H9 (cell line): Measurements from ENCODE around the gene PLEKHA7. TPM values are rescaled to one million over a fixed set of nuclear protein-coding genes. Genes with fewer than 3 reads are reported as not detected.

Experiments used
- DNase-seq: peaks from one replicate; pipeline ENCODE4 v3.0.0-alpha.2; 2017
- H2AFZ ChIP-seq: one replicate; pipeline ENCODE4 v1.6.1; 2013; ENCODE audit warnings: mild to moderate bottlenecking, low read length, control low read depth, moderate library complexity
- H2AK5ac ChIP-seq: 2 replicates; pipeline ENCODE4 v1.6.1; 2013; ENCODE audit warnings: low read length, control low read depth, mixed read lengths; ENCODE audit not compliant: insufficient read length
- H2BK120ac ChIP-seq: one replicate; pipeline ENCODE4 v1.6.1; 2013; ENCODE audit warnings: low read depth, mild to moderate bottlenecking, low read length, control low read depth, inconsistent platforms; ENCODE audit not compliant: poor library complexity, severe bottlenecking
- H2BK12ac ChIP-seq: 2 replicates; pipeline ENCODE4 v1.6.1; 2013; ENCODE audit warnings: low read length, control low read depth, mixed read lengths, low read depth; ENCODE audit not compliant: insufficient read length
- H2BK15ac ChIP-seq: 2 replicates; pipeline ENCODE4 v1.6.1; 2013; ENCODE audit warnings: low read depth, low read length, control low read depth
- H2BK20ac ChIP-seq: one replicate; pipeline ENCODE4 v1.6.1; 2013; ENCODE audit warnings: low read depth, mild to moderate bottlenecking, low read length, control low read depth, inconsistent platforms; ENCODE audit not compliant: poor library complexity, severe bottlenecking
- H2BK5ac ChIP-seq: 2 replicates; pipeline ENCODE4 v1.6.1; 2013; ENCODE audit warnings: low read length, control low read depth, mixed read lengths; ENCODE audit not compliant: insufficient read length
- H3K14ac ChIP-seq: 2 replicates; pipeline ENCODE4 v1.6.1; 2013; ENCODE audit warnings: low read length, control low read depth; ENCODE audit not compliant: insufficient read depth
- H3K18ac ChIP-seq: 2 replicates; pipeline ENCODE4 v1.6.1; 2013; ENCODE audit warnings: low read depth, mild to moderate bottlenecking, mixed read lengths, low read length, control low read depth; ENCODE audit not compliant: insufficient read length
- H3K23ac ChIP-seq: 2 replicates; pipeline ENCODE4 v1.6.1; 2013; ENCODE audit warnings: low read length, control low read depth, mixed read lengths, low read depth; ENCODE audit not compliant: insufficient read length
- H3K23me2 ChIP-seq: 2 replicates; pipeline ENCODE4 v1.6.1; 2013; ENCODE audit warnings: low read depth, mild to moderate bottlenecking, mixed read lengths, low read length, control low read depth; ENCODE audit not compliant: insufficient read length, poor library complexity, severe bottlenecking
- H3K27ac ChIP-seq: 2 replicates; pipeline ENCODE4 v1.5.1; 2013; ENCODE audit warnings: low read length, control low read depth, mixed read lengths, low read depth; ENCODE audit not compliant: insufficient read length
- H3K27me3 ChIP-seq: 2 replicates; pipeline ENCODE4 v1.6.1; 2013; ENCODE audit warnings: low read length, control low read depth, inconsistent platforms; ENCODE audit not compliant: insufficient read depth
- H3K4ac ChIP-seq: 2 replicates; pipeline ENCODE4 v1.6.1; 2013; ENCODE audit warnings: low read depth, mild to moderate bottlenecking, control low read depth, inconsistent platforms, low read length, moderate library complexity
- H3K4me1 ChIP-seq: 2 replicates; pipeline ENCODE4 v1.6.1; 2013; ENCODE audit warnings: low read length, control low read depth, inconsistent platforms; ENCODE audit not compliant: insufficient read depth
- H3K4me2 ChIP-seq: 2 replicates; pipeline ENCODE4 v1.6.1; 2013; ENCODE audit warnings: low read length, control low read depth, mixed read lengths; ENCODE audit not compliant: insufficient read length, insufficient read depth
- H3K56ac ChIP-seq: 2 replicates; pipeline ENCODE4 v1.6.1; 2013; ENCODE audit warnings: low read depth, mild to moderate bottlenecking, mixed read lengths, low read length, control low read depth; ENCODE audit not compliant: insufficient read length
- H3K79me1 ChIP-seq: 2 replicates; pipeline ENCODE4 v1.6.1; 2013; ENCODE audit warnings: low read depth, mild to moderate bottlenecking, moderate library complexity, low read length, control low read depth, inconsistent platforms; ENCODE audit not compliant: insufficient read depth, poor library complexity, severe bottlenecking
- H3K79me2 ChIP-seq: 2 replicates; pipeline ENCODE4 v1.6.1; 2013; ENCODE audit warnings: low read length, control low read depth, inconsistent platforms; ENCODE audit not compliant: insufficient read depth
- H3K9ac ChIP-seq: 2 replicates; pipeline ENCODE4 v1.6.1; 2013; ENCODE audit warnings: low read length, control low read depth, mixed read lengths; ENCODE audit not compliant: insufficient read length; ENCODE audit errors: extremely low read depth
- H3K9me3 ChIP-seq: one replicate; pipeline ENCODE4 v1.6.1; 2013; ENCODE audit warnings: low read depth, low read length, inconsistent platforms; ENCODE audit not compliant: control insufficient read depth
- H3T11ph ChIP-seq: one replicate; pipeline ENCODE4 v1.6.1; 2013; ENCODE audit warnings: mild to moderate bottlenecking, low read length, control low read depth, inconsistent platforms
- H4K20me1 ChIP-seq: one replicate; pipeline ENCODE4 v1.6.1; 2013; ENCODE audit not compliant: control insufficient read depth, insufficient read length, insufficient read depth
- H4K5ac ChIP-seq: 2 replicates; pipeline ENCODE4 v1.6.1; 2013; ENCODE audit warnings: low read depth, mild to moderate bottlenecking, mixed read lengths, low read length, control low read depth; ENCODE audit not compliant: insufficient read length
- H4K8ac ChIP-seq: replicated peaks from 2 replicates; pipeline ENCODE4 v1.6.1; 2013; ENCODE audit warnings: low read length, control low read depth, mixed read lengths, low read depth; ENCODE audit not compliant: insufficient read length
- H4K91ac ChIP-seq: 2 replicates; pipeline ENCODE4 v1.6.1; 2013; ENCODE audit warnings: low read depth, mild to moderate bottlenecking, moderate library complexity, mixed read lengths, low read length, control low read depth; ENCODE audit not compliant: insufficient read length
- H3K27ac Mint-ChIP-seq, 3 experiments: 2 replicates in 2 of 3; 3 replicates in 1 of 3; pipeline ENCODE4 v1.8.0; 2020 to 2021; ENCODE audit warnings: mixed read lengths in 3 of 3, mild to moderate bottlenecking in 1 of 3, moderate library complexity in 1 of 3
- H3K27me3 Mint-ChIP-seq: 2 replicates; pipeline ENCODE4 v1.8.0; 2021; ENCODE audit warnings: low read depth, mild to moderate bottlenecking, moderate library complexity, mixed read lengths
- H3K36me3 Mint-ChIP-seq, 3 experiments: 2 replicates in 2 of 3; 3 replicates in 1 of 3; pipeline ENCODE4 v1.8.0; 2020 to 2021; ENCODE audit warnings: low read depth in 3 of 3, mixed read lengths in 3 of 3; ENCODE audit not compliant: insufficient read depth in 1 of 3
- H3K4me1 Mint-ChIP-seq, 2 experiments: 2 replicates each; pipeline ENCODE4 v1.8.0; 2020; ENCODE audit warnings: mixed read lengths in 2 of 2
- H3K4me3 Mint-ChIP-seq, 2 experiments: 2 replicates in 1 of 2; 3 replicates in 1 of 2; pipeline ENCODE4 v1.8.0; 2020 to 2021; ENCODE audit warnings: mild to moderate bottlenecking in 2 of 2, mixed read lengths in 2 of 2, moderate library complexity in 1 of 2
- H3K9me3 Mint-ChIP-seq, 2 experiments: 2 replicates in 1 of 2; 3 replicates in 1 of 2; pipeline ENCODE4 v1.8.0; 2020; ENCODE audit warnings: mild to moderate bottlenecking in 2 of 2, mixed read lengths in 2 of 2, moderate library complexity in 1 of 2
- CTCF ChIP-seq: fragments of 200-600 bp; sonication (generic); conservative IDR thresholded peaks from 3 replicates; pipeline ENCODE4 v1.8.0; 2021; ENCODE audit warnings: antibody characterized with exemption, mild to moderate bottlenecking
- WGBS: extraction: QIAGEN DNeasy Blood & Tissue Kit; methylation state at CpG from one replicate; pipeline ENCODE4 v1.1.7; 2013; ENCODE audit warnings: missing lambda C conversion rate, low lambda C conversion rate, mixed read lengths; ENCODE audit not compliant: insufficient read length; ENCODE audit errors: extremely low coverage; 5-methylcytosine and 5-hydroxymethylcytosine counted together
- total RNA-seq: library from RNA; stranded (reverse); gene quantifications from 2 replicates; pipeline ENCODE4 v1.2.1, GENCODE V29; 2021

Gene PLEKHA7
- total RNA-seq, 1 experiment from 2014 or later = 21.0 TPM

- Histone ChIP-seq H2BK15ac (no peak overlapping the region), H3K9ac (no peak overlapping the region), H2BK12ac (no peak overlapping the region), H3K79me1 (no peaks in the 10 kb centered on the region), H4K5ac (no peak overlapping the region), H3K56ac (no peak overlapping the region), H3K79me2 (no peaks in the 10 kb centered on the region), H4K20me1 (no peaks in the 10 kb centered on the region), H4K91ac (no peak overlapping the region), H2BK120ac (no peak overlapping the region), H3K27me3 (no peaks in the 10 kb centered on the region), H3K14ac (no peak overlapping the region), H3K4me1 (peaks cover 4% of the 10 kb centered on the region; the same call in 1 of the 2 replicates), H2BK5ac (no peak overlapping the region), H3K4ac (no peak overlapping the region), H2AK5ac (no peak overlapping the region), H3K4me2 (no peak overlapping the region), H3K18ac (no peak overlapping the region), H3K23me2 (no peaks in the 10 kb centered on the region), H3K27ac (no peak overlapping the region), H3K9me3 (no peaks in the 10 kb centered on the region), H3K23ac (no peak overlapping the region), H3T11ph (no peak overlapping the region), H2BK20ac (no peak overlapping the region), H4K8ac (no peak overlapping the region), H2AFZ (no peak overlapping the region)
- no peak for TF ChIP-seq CTCF
- DNase-seq = no peak
- peaks cover 39 to 55% of the 10 kb centered on the region in 2 experiments for H3K4me1 Mint-ChIP-seq
- no CpG with 5 or more reads among the region's 5 CpGs for WGBS
- no peaks in the 10 kb centered on the region; a peak in 1 of 7 replicates for H3K36me3 Mint-ChIP-seq
- H3K9me3 Mint-ChIP-seq = no peaks in the 10 kb centered on the region
- H3K27ac Mint-ChIP-seq = peak overlapping the region; percentile 92 to 98 (median 94)
- no peak overlapping the region; a peak in 1 of 5 replicates for H3K4me3 Mint-ChIP-seq
- H3K27me3 Mint-ChIP-seq = no peaks in the 10 kb centered on the region; the same call in none of the 2 replicates
Measured at GRCh38 chr11:16960250-16960649, 54.0 kb downstream of the PLEKHA7 start.
